IMR-90 (cell line): ENCODE measurements around the gene TMCC1. TPM values are rescaled to one million over a fixed set of nuclear protein-coding genes. Genes with fewer than 3 reads are reported as not detected.

Experiments
- ATAC-seq: fragments of 200-7000 bp; cut with Tn5 transposase; 2 replicates; pipeline ENCODE4 v1.9.1; 2020; ENCODE audit warnings: low read depth, mild to moderate bottlenecking, moderate library complexity
- BruUV-seq: library from RNA; stranded (reverse); fragments of 400-500 nt; replicated peaks from 2 replicates; lab custom pipeline; 2021; lab: Mats Ljungman, UMichigan
- CTCF ChIA-PET: fragments of 300-600 bp; formaldehyde crosslinking; extraction: SDS; loops from one replicate; lab custom pipeline; 2021; ENCODE audit warnings: antibody characterized with exemption; lab: Yijun Ruan, JAX
- POLR2A ChIA-PET: fragments of 300-600 bp; sonication (Branson Sonifier 250); formaldehyde crosslinking; loops from one replicate; lab custom pipeline; 2022; ENCODE audit warnings: antibody characterized with exemption; ENCODE audit not compliant: unreplicated experiment; lab: Charles Lee
- DNase-seq: peaks from one replicate; pipeline ENCODE4 v3.0.0; 2013
- H2AFZ ChIP-seq: replicated peaks from 2 replicates; pipeline ENCODE3; 2013; ENCODE audit warnings: low read length, mild to moderate bottlenecking; ENCODE audit not compliant: poor library complexity
- H2AK5ac ChIP-seq: 2 replicates; pipeline ENCODE4 v1.6.1; 2013; ENCODE audit warnings: low read depth, low read length, inconsistent platforms
- H2AK9ac ChIP-seq: replicated peaks from 2 replicates; pipeline ENCODE3; 2013; ENCODE audit warnings: mild to moderate bottlenecking, low read depth, low read length, moderate library complexity; ENCODE audit not compliant: poor library complexity
- H2BK120ac ChIP-seq: 2 replicates; pipeline ENCODE4 v1.6.1; 2013; ENCODE audit warnings: low read depth, low read length, inconsistent platforms
- H2BK15ac ChIP-seq: 3 replicates; pipeline ENCODE4 v1.6.1; 2013; ENCODE audit warnings: low read depth, low read length, inconsistent platforms
- H2BK20ac ChIP-seq: 2 replicates; pipeline ENCODE4 v1.6.1; 2013; ENCODE audit warnings: low read depth, mild to moderate bottlenecking, inconsistent platforms, low read length, moderate library complexity
- H2BK5ac ChIP-seq: 2 replicates; pipeline ENCODE4 v1.6.1; 2013; ENCODE audit warnings: mild to moderate bottlenecking, low read depth, low read length, inconsistent platforms; ENCODE audit not compliant: poor library complexity, severe bottlenecking
- H3K14ac ChIP-seq: replicated peaks from 2 replicates; pipeline ENCODE4 v1.6.1; 2013; ENCODE audit warnings: low read depth, low read length, inconsistent platforms
- H3K18ac ChIP-seq: 2 replicates; pipeline ENCODE4 v1.6.1; 2013; ENCODE audit warnings: low read depth, low read length, control low read depth
- H3K23ac ChIP-seq: 2 replicates; pipeline ENCODE4 v1.6.1; 2013; ENCODE audit warnings: low read depth, low read length, inconsistent platforms
- H3K27ac ChIP-seq: 2 replicates; pipeline ENCODE4 v1.5.1; 2013; ENCODE audit warnings: mild to moderate bottlenecking, control low read depth, low read length; ENCODE audit not compliant: insufficient read depth
- H3K27me3 ChIP-seq: 2 replicates; pipeline ENCODE4 v1.6.1; 2013; ENCODE audit warnings: low read length; ENCODE audit not compliant: control insufficient read depth, insufficient read depth
- H3K36me3 ChIP-seq: 2 replicates; pipeline ENCODE4 v1.6.1; 2013; ENCODE audit warnings: low read length, mixed read lengths; ENCODE audit not compliant: control insufficient read depth, insufficient read depth
- H3K4ac ChIP-seq: 2 replicates; pipeline ENCODE4 v1.6.1; 2013; ENCODE audit warnings: low read depth, low read length, inconsistent platforms
- H3K4me1 ChIP-seq: 2 replicates; pipeline ENCODE4 v1.6.1; 2013; ENCODE audit warnings: low read length, mixed read lengths; ENCODE audit not compliant: control insufficient read depth, insufficient read depth
- H3K4me2 ChIP-seq: 2 replicates; pipeline ENCODE4 v1.6.1; 2013; ENCODE audit warnings: low read depth, mild to moderate bottlenecking, control low read depth, low read length, moderate library complexity
- H3K4me3 ChIP-seq: 2 replicates; pipeline ENCODE4 v1.5.1; 2013; ENCODE audit warnings: low read depth, mild to moderate bottlenecking, control low read depth, low read length, moderate library complexity; ENCODE audit not compliant: insufficient read depth
- H3K56ac ChIP-seq: 2 replicates; pipeline ENCODE4 v1.6.1; 2013; ENCODE audit warnings: low read length, inconsistent platforms; ENCODE audit not compliant: insufficient read depth; ENCODE audit errors: extremely low read depth
- H3K79me1 ChIP-seq, 2 experiments: 2 replicates each; pipeline ENCODE4 v1.6.1; 2013; ENCODE audit warnings: low read length in 2 of 2, inconsistent platforms in 1 of 2, low read depth in 1 of 2
- H3K9ac ChIP-seq: 2 replicates; pipeline ENCODE4 v1.6.1; 2013; ENCODE audit warnings: low read depth, low read length, control low read depth
- H3K9me1 ChIP-seq: 2 replicates; pipeline ENCODE4 v1.6.1; 2013; ENCODE audit warnings: low read length, inconsistent platforms; ENCODE audit not compliant: insufficient read depth
- H3K9me3 ChIP-seq: 2 replicates; pipeline ENCODE4 v1.6.1; 2013; ENCODE audit warnings: low read length; ENCODE audit not compliant: control insufficient read depth, insufficient read depth
- H4K20me1 ChIP-seq: 2 replicates; pipeline ENCODE4 v1.6.1; 2013; ENCODE audit warnings: low read length, inconsistent platforms; ENCODE audit not compliant: insufficient read depth
- H4K5ac ChIP-seq: 2 replicates; pipeline ENCODE4 v1.6.1; 2013; ENCODE audit warnings: mild to moderate bottlenecking, low read depth, low read length, control low read depth
- H4K8ac ChIP-seq, 2 experiments: 2 replicates each; pipeline ENCODE4 v1.6.1; 2013; ENCODE audit warnings: low read depth in 2 of 2, low read length in 2 of 2, control low read depth in 1 of 2, inconsistent platforms in 1 of 2
- H4K91ac ChIP-seq: 2 replicates; pipeline ENCODE4 v1.6.1; 2013; ENCODE audit warnings: low read depth, low read length, inconsistent platforms; ENCODE audit not compliant: insufficient read depth
- BHLHE40 ChIP-seq: fragments of 150-350 bp; IDR thresholded peaks from 2 replicates; pipeline ENCODE4 v1.6.1; 2016; ENCODE audit warnings: mild to moderate bottlenecking, low read depth, low read length
- WGBS, 2 experiments: methylation state at CpG; one replicate each; pipeline versions ENCODE4 v1.1.5 to v1.1.7; 2013; ENCODE audit warnings: missing lambda C conversion rate in 2 of 2; ENCODE audit not compliant: insufficient read length in 1 of 2; ENCODE audit errors: extremely low coverage in 2 of 2; 5-methylcytosine and 5-hydroxymethylcytosine counted together
- dilution Hi-C: fragments of 300-500 bp; cut with HindIII; formaldehyde crosslinking; loops from one replicate; pipeline ENCODE4 v1.14.3; 2018; ENCODE audit warnings: low sequenced_read_pairs; ENCODE audit not compliant: unreplicated experiment
- in situ Hi-C: fragments of 300-500 bp; cut with MboI; formaldehyde crosslinking; loops from 3 replicates; pipeline ENCODE4 v1.14.3; 2019; ENCODE audit warnings: low sequenced_read_pairs, inconsistent platforms, mixed read lengths
- intact Hi-C: fragments of 100-400 bp; cut with micrococcal nuclease; formaldehyde crosslinking; loops from 2 replicates; pipeline ENCODE4 v1.10.0; 2022
- polyA plus RNA-seq, 3 experiments: library from polyadenylated mRNA; depleted of rRNA; stranded (reverse); fragments of >200 nt; gene quantifications; 2 replicates each; pipeline ENCODE4 v1.2.3, GENCODE V29; 2012; ENCODE audit warnings: low replicate concordance in 1 of 3
- total RNA-seq: library from RNA; depleted of rRNA; stranded (reverse); fragments of >200 nt; gene quantifications from 2 replicates; pipeline ENCODE4 v1.2.3, GENCODE V29; 2012

TMCC1 gene
- total and polyA plus RNA-seq, 2 of the 4 experiments (the other 2 are of a cell fraction): 5.0 to 7.3 TPM

GRCh38 chr3:129708328-129708861 lies 185.1 kb downstream of the TMCC1 start:
- in situ Hi-C loops: no loop called here
- no peak overlapping the region for H3K27ac ChIP-seq
- H3K4ac ChIP-seq: no peak overlapping the region
- H2BK15ac ChIP-seq: no peak overlapping the region
- TF ChIP-seq BHLHE40: no peak
- ChIA-PET POLR2A (no interaction called here), CTCF (interaction anchor here (1.0 kb wide), 1 partner anchor 15 kb away, joined by 3 read pairs; no protein-coding TSS in a partner anchor)
- no peak overlapping the region for H3K4me3 ChIP-seq
- H4K91ac ChIP-seq: no peak overlapping the region
- WGBS, 2 experiments: no CpG with 5 or more reads among the region's 1 CpG
- no peak overlapping the region for H3K18ac ChIP-seq
- H3K4me1 ChIP-seq: no peaks in the 10 kb centered on the region
- no peaks in the 10 kb centered on the region; the same call in 1 of the 2 replicates for H4K20me1 ChIP-seq
- H2AFZ ChIP-seq: no peak overlapping the region
- no peak overlapping the region for H2BK5ac ChIP-seq
- H4K8ac ChIP-seq: no peak overlapping the region
- H3K23ac ChIP-seq: no peak overlapping the region
- H3K9me3 ChIP-seq: no peaks in the 10 kb centered on the region
- H3K9ac ChIP-seq: no peak overlapping the region
- H2BK120ac ChIP-seq: no peak overlapping the region
- no peak overlapping the region for H2AK5ac ChIP-seq
- dilution Hi-C loops: no loop called here
- BruUV-seq: no TSS peak
- DNase-seq: no peak
- no peak overlapping the region for H3K14ac ChIP-seq
- ATAC-seq: no peak
- H2AK9ac ChIP-seq: no peak overlapping the region
- no peak overlapping the region for H3K56ac ChIP-seq
- H3K36me3 ChIP-seq: no peaks in the 10 kb centered on the region
- no peak overlapping the region for H3K4me2 ChIP-seq
- H3K27me3 ChIP-seq: no peaks in the 10 kb centered on the region
- no peaks in the 10 kb centered on the region for H3K9me1 ChIP-seq
- H2BK20ac ChIP-seq: no peak overlapping the region
- intact Hi-C loops: no loop called here
- H4K5ac ChIP-seq: no peak overlapping the region
- H3K79me1 ChIP-seq: no peaks in the 10 kb centered on the region
